Heart left ventricle (tissue), 13 donors: ENCODE results near the gene NSUN7.

Experiments
- CTCF ChIP-seq, 12 donors: fragments of 200-600 bp; sonication (generic) in 4 of 12; IDR thresholded peaks; one replicate each; pipeline versions ENCODE4 v1.5.0 to v1.8.0; 2018 to 2022; ENCODE audit warnings: antibody characterized with exemption in 12 of 12, mild to moderate bottlenecking in 5 of 12
- POLR2A ChIP-seq, 2 donors: fragments of 450-650 bp; IDR thresholded peaks; one replicate each; pipeline ENCODE4 v1.6.1; 2017; ENCODE audit warnings: antibody characterized with exemption in 2 of 2, mild to moderate bottlenecking in 2 of 2, moderate library complexity in 2 of 2
- donor health status: ischemic (EF 13 %, LVEDD 7.1; RV severe dilation, severe dysfunction).
- donor health status: DM: no; HTN: yes; CAD: no.
- donor health status: DM: no; HTN: no; CAD: no.
- donor health status: ischemic (EF 25% LVEDD 6.9; RV normal size, moderate dysfunction).
- donor health status: ischemic (EF 25% LVEDD 5.7; RV mildly dilated, moderate dysfunction).
- donor health status: ischemic (EF 35%, LVEDD 5.7; RV mildly dilated, moderate dysfunction).
- donor health status: nonischemic (EF 11% LVEDD 7.7; RV severe dilation, severe dysfunction).
- donor health status: DM: yes; HTN: yes; CAD: no.
- donor health status: PGD.
- donor health status: ischemic (EF 29% LVEDD 5.4; RV normal size, mild dysfunction).
- donor health status: nonischemic (EF 23%, LVEDD 6.1; RV moderate dilation, normal function).

GRCh38 chr4:40812856-40813255, 63.1 kb downstream of the NSUN7 start:
- TF ChIP-seq CTCF (IDR thresholded peaks at IDR 0.05) (no peak), POLR2A (IDR thresholded peaks at IDR 0.05) (no peak)
